ENCODE data around the gene CCL13. TPM values are rescaled to one million over a fixed set of nuclear protein-coding genes. Genes with fewer than 3 reads are reported as not detected.
A peak's percentile ranks its signal among the peaks of the same experiment; 100 is the strongest.

The CCL13 gene
- total RNA-seq: 10 to 100 TPM in 1 of 10 donors, 1 to 10 TPM in 6, under 1 TPM in 2, not detected in 1; 0.39 to 64.0 (median 1.4) TPM
- polyA plus RNA-seq: 1 to 10 TPM; 1.0 to 2.3 TPM
- long read RNA-seq, donor 1: 0 reads
- long read RNA-seq, donor 2, partial matches to known transcripts: 1 of 2 reads
- long read RNA-seq, donor 2, other reads (novel, unspliced or antisense): 0 of 2 reads
- long read RNA-seq, donor 3: 0 reads

- H3K27me3 ChIP-seq: peaks cover 0 to 5% (median 0%) of the 10 kb centered on the region in 7 donors
These were observed at the start of gene CCL13 for GRCh38 chr17:34356194-34356593. Gene CCL13, plus strand, starts transcription at chr17:34356480. Its CDS starts 47 bp downstream, at chr17:34356527.

GRCh38 chr17:34307110-34307509, 49.2 kb upstream of the CCL13 start:
- Histone ChIP-seq H3K27ac (peak overlapping the region in 5 of 10 donors; percentile 2 to 69 (median 39)), H3K9me3 (no peaks in the 10 kb centered on the region), H3K4me1 (peaks cover 0 to 61% (median 30%) of the 10 kb centered on the region in 9 donors), H3K4me3 (no peak overlapping the region), H3K36me3 (no peaks in the 10 kb centered on the region), H3K27me3 (peaks cover 0 to 5% (median 0%) of the 10 kb centered on the region in 7 donors)
- peak; percentile 24 to 34 for DNase-seq
- TF ChIP-seq, protein P1, sequence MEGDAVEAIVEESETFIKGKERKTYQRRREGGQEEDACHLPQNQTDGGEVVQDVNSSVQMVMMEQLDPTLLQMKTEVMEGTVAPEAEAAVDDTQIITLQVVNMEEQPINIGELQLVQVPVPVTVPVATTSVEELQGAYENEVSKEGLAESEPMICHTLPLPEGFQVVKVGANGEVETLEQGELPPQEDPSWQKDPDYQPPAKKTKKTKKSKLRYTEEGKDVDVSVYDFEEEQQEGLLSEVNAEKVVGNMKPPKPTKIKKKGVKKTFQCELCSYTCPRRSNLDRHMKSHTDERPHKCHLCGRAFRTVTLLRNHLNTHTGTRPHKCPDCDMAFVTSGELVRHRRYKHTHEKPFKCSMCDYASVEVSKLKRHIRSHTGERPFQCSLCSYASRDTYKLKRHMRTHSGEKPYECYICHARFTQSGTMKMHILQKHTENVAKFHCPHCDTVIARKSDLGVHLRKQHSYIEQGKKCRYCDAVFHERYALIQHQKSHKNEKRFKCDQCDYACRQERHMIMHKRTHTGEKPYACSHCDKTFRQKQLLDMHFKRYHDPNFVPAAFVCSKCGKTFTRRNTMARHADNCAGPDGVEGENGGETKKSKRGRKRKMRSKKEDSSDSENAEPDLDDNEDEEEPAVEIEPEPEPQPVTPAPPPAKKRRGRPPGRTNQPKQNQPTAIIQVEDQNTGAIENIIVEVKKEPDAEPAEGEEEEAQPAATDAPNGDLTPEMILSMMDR (IDR thresholded peaks at IDR 0.05): no peak
- intact Hi-C loops (cut with DNase I): loop anchor here in 9 of 10 donors (1.0 to 5.0 kb wide), 7 partner anchors 50 to 106 kb away; partner anchors contain the start of genes CCL1 (in 2 of the 9) and CCL13 (in 1 of the 9)
- peak in 5 of 8 donors; percentile 39 to 49 (median 46) for ATAC-seq
- WGBS, 2 donors: 31 to 36% methylated on average over 3 of the region's 3 CpGs

More at GRCh38 chr17:34356194-34356593, at the start of gene CCL13:
- DNase-seq (no peak), ATAC-seq (peak in 1 of 8 donors; percentile 65)
- intact Hi-C loops (cut with DNase I): loop anchor here in 3 of 10 donors (5.0 kb wide), 3 partner anchors 44 to 584 kb away; no protein-coding TSS in a partner anchor
- Histone ChIP-seq H3K9me3 (peaks cover 0 to 16% (median 0%) of the 10 kb centered on the region in 11 donors), H3K27ac (peak within 1 kb of the TSS in 1 of 10 donors; percentile 48), H3K36me3 (no peaks in the 10 kb centered on the region), H3K4me3 (peak within 1 kb of the TSS in 1 of 10 donors; percentile 12), H3K4me1 (peaks cover 0 to 26% (median 4%) of the 10 kb centered on the region in 9 donors)
- 89 to 94% methylated on average over 5 of the region's 5 CpGs for WGBS, 2 donors
- TF ChIP-seq, protein P1 (IDR thresholded peaks at IDR 0.05): no peak

- Histone ChIP-seq H3K4me1 (peaks cover 0 to 59% (median 38%) of the 10 kb centered on the region in 9 donors), H3K27ac (peak overlapping the region in 1 of 10 donors; percentile 57), H3K9me3 (no peaks in the 10 kb centered on the region), H3K27me3 (peaks cover 0 to 5% (median 0%) of the 10 kb centered on the region in 7 donors), H3K36me3 (no peaks in the 10 kb centered on the region), H3K4me3 (no peak overlapping the region)
- no peak for ATAC-seq
- TF ChIP-seq, protein P1 (IDR thresholded peaks at IDR 0.05): no peak
- no peak for DNase-seq
- intact Hi-C loops (cut with DNase I): loop anchor here in 6 of 10 donors (5.0 kb wide), 4 partner anchors 49 to 106 kb away; partner anchors contain the start of genes CCL1 (in 2 of the 6) and CCL13 (in 1 of the 6)
These were observed 47.9 kb upstream of the CCL13 start for GRCh38 chr17:34308371-34308770.

DNA sequence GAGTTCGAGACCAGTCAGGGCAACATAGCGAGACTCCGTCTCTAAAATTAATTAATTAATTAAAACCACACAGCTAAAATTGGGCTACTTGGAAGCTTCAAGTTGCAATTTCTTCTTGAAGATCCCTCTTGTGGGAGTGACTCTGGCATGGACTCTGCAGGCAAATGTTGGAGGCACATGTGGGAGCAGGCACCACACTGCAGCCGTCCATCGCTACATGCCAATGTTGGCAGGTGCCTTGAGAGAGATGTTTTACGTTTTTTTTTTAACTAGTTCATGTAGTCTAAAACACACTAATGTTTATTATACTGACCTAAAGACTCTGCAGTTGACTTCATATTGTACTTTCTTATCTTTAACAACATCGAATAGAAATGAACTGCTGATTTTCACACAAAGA, 45.0 kb upstream of the CCL13 start:
- intact Hi-C loops (cut with DNase I): loop anchor here in 3 of 10 donors (5.0 kb wide), 3 partner anchors 46 to 59 kb away; partner anchors contain the start of genes CCL1 (in 1 of the 3) and CCL13 (in 1 of the 3)
- peaks cover 0 to 5% (median 0%) of the 10 kb centered on the region in 7 donors for H3K27me3 ChIP-seq
- ATAC-seq: no peak

More for the DNA sequence above, 45.0 kb upstream of the CCL13 start:
- 85 to 86% methylated on average over 7 of the region's 7 CpGs for WGBS, 2 donors
- no peaks in the 10 kb centered on the region for H3K9me3 ChIP-seq
- H3K36me3 ChIP-seq: no peaks in the 10 kb centered on the region
- TF ChIP-seq, protein P1 (IDR thresholded peaks at IDR 0.05): no peak
- no peak for DNase-seq
- no peak overlapping the region for H3K4me3 ChIP-seq
- peak overlapping the region in 3 of 10 donors; percentile 65 to 77 (median 75) for H3K27ac ChIP-seq
- H3K4me1 ChIP-seq: peaks cover 6 to 73% (median 47%) of the 10 kb centered on the region in 9 donors

Measured in heart right ventricle (tissue), 16 donors.